SIG-M5 (cell line): ENCODE measurements around the gene SIM1.

Experiments used
- DNase-seq: peaks from one replicate; lab custom pipeline; 2025; lab: John Stamatoyannopoulos, UW

The SIM1 gene

DNA sequence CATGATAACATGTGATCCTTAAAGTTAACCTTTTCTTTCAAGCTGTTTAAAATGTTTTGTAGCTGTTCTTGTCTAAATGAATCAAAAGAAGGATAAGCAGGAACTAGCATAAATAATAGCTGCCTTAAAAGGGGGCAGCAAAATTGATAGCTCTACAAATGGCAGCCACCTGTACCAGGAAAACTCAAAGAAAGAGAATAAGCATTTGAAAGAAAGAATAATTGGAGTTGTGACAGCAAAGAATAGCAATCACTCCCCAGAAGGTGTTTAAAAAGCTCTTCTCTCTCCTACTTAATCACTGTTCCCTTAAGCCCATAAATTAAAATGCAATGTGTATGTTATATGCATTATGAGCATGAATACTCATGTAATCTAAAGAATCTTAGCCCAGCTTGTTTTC, 114.6 kb downstream of the SIM1 start:
- no peak for DNase-seq

DNA sequence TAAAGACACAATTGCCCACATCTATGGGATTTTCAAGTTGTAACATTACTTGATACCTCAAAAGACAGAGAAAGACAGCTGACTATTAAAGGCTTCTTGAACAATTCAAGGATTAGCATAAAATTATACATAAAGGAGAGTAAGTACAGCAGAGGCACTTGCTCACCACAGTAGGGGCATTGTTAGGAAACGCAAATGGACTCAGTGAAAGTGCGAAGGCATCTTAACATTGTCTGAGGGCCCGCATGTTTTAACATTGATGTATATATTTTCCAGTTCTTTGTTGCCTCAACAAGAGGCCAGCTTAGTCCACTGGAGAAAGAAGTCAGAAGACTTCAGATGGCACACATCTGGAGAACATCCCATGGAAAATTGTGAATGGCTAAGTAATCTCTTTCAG, 115.4 kb downstream of the SIM1 start:
- no peak for DNase-seq

DNA sequence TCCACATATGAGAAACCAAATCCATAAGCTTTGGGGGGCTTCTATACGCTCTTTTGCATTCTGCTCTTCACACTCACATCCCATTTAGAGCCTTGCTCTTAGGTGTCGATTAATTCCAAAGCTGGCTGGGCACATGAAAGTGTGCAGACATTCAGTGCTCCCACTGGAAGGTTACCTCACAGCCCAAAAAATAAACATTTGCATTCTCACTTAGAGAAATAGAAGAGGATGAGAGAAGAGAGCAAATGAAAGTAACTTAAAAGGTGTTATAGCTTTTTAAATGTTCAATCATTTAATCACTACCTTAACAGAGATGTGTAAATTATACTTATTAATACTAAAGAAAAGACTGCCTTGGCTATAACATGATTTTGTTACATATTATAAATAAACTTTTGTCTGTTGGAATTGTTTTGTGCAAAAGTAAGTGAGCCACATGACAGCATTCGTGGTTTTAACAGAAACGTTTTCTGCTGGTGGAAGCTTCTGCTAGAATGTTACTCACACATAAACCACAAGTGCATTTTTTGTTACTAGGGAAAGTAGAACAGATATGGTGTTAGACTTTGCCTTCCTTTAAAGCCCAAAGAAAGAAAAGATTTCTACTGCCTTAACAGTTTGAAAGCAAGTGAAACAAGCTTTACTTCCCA, 116.7 kb downstream of the SIM1 start:
- DNase-seq, result no peak

DNA sequence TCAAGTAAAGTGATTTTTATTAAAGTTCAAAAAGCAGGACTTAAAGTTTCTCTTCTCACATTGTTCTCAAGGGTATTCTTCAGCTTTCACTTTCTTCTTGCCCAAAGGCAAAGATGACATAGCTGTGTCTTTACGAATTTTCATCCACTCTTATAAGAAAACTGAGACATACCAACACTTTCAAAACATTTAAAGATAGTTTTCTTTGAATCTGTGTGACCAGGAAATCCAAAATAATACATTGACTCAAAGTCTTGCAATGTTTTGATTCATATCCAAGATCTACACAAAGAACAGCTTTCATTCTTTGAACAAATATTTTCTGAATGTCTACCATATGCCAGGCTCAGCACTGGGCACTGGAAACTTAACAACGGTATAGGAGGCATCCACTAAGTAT, 117.9 kb downstream of the SIM1 start:
- DNase-seq, result no peak

DNA sequence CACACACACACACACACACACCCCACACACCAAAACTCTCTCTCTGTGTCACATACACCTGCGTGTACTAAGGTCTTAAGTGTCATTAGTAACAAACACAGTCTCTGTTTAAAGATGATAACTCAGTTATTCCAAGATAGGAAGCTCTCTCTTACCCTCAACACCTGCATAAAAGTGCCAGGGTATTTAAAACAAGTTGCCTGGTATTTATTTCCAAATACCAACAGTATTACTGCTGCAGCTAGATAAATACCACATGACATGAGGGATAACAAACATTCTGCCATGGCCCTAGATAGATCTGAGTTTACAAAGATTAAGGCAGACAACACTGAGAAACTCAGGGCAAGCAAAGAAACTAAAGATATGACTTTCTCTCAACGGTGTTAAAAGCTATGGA, 118.5 kb downstream of the SIM1 start:
- DNase-seq, result no peak

DNA sequence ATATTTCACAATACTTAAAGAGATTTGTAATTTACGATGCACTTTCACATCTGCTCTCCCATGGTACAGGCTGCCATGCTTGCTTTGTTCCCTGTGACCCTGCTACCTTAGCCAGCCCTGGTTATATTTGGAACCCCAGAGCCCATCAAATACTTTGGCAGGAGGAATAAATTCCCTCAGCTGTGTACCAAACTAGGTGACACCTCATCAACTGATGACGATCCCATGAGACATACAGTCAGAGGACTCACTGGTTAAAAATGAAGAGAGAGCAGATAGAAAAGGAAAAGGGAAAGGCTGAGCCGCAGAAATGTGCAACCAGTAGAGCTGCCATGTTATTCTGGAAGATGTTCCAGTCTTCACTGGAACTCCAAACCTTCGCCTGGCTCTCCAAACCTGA, 120.0 kb downstream of the SIM1 start:
- no peak for DNase-seq

DNA sequence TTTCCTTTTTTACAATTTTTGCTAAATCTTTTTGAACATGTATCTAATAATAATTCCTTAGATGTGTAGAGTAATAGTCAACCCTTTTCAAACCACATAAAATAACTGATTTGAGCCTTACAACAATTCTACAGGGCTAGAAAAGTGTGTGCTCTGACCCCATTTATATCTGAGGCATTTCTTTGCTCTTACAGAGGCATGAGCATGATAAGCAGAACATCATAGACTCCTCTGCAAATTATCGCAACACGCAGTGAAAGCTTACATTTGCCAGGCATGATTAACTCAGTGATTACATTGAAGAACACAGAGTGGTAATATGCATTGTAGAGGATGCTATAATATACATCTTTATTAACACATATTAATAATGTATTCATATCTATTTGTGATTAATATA, 120.4 kb downstream of the SIM1 start:
- no peak for DNase-seq

DNA sequence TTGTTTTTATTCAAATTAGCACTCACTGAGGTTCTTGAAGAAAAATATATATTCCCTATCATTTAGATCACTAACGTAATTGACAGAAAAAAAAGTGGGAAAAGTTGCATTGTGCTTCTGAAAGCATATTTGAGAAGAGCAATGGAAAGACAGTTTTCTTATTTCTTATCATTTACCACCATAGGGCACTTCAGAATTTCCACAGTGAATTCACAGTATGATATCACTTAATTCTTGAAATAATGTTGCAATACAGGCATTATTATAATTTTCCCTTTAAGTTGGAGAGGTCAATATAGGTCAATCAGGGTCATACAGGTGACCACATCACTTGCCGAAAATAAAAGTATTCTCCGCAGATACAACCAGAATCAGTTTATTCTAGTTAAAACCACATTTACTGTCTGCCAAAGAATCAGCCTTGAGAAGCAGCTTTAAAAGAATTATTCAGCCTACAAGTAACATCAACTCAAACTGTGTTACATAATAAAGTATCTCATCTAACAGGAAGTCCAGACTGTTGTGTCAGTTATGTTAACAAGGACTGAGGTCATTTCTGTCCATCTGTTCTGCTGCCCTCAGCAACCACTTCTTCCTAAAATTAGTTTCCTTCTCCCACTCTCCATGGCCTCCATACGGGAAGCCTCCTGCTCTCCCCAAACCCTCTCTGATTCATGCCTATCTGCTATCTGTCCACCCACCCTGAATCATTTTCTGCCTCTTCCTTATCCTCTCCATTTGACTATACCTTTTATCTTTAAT, 121.2 kb downstream of the SIM1 start:
- DNase-seq, result no peak

DNA sequence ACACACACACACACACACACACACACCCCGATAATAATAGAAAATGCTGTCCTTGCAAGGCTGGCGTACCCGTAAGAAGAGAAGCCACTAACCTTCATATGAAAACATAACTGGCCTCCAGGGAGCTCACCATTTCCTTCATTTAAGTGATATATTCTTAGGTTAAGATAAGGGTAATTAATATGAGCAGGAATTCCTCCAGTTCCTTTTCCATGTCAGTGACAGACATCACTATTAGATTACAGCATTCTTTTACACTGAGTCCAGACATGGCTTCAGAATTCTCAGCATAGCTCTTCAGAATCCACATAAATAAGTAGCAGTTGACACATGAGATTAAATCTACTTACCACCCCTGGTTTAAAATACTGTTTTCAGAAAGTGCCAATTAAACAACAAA, 121.9 kb downstream of the SIM1 start:
- no peak for DNase-seq

DNA sequence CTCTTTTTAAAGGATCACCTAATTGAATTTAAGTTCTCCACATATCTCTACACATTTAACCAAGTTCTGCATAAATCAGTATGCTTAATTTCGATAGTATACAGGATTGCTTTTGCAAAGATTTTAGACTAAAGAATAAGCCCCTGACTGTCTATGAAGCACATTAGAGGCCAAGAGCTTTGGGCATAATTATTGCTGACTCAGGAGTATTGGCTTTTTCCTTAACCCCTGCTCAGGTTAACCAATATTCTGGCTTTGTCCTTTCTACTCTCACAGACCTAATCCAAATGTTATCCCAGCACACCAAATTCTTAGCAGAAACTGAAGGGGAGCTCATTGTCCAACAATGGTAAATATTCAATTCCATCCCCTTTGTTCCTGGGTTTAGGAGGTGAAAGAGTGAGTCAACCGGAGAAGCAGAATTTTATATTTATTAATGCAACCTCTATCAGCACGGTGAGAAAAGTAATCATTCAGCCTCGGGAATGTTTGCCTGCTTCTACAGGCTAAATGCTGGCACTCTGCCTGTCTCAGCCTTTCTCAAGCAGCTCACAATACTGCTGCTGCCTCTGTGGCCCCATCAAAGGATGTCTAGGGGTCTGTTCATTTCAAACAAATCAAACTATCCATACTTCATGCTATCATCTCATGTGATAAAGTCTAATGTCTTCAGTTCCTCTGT, 125.0 kb downstream of the SIM1 start:
- no peak for DNase-seq

DNA sequence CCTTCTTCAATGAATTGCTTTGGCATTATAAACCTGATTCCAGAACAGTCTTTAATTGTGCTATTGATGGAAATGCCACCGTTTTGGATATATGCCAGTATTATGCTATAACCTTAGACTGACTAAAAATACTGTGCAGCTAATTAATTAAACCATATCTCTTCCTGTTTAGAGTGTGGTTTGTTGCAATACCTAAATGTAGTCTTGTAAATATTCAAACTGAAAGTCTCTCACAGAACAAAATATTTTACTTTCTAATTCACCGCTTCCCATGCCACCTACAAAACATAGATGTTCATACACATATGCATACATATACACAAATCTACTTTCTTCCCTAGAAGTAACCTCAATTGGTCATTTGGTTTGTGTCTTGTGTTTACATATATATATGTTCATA, 126.6 kb downstream of the SIM1 start:
- DNase-seq, result no peak

DNA sequence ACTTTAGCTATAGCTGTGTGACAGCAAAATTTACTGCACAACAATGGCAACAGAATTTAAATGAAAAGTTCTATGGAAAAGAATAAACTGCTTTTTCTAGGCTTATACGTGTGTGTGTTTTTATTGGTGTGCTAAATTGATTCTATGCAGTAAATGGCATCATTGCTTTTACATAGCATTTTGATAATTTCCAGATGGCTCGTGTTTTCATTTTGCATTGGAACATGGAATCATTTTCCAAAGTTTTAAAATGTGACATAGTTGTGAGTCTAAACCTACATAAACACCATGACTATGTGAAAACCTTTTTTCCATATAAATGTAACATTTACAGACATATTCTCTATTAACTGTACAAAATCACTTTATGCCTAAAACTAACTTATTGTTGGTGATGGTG, 127.8 kb downstream of the SIM1 start:
- DNase-seq, result no peak

DNA sequence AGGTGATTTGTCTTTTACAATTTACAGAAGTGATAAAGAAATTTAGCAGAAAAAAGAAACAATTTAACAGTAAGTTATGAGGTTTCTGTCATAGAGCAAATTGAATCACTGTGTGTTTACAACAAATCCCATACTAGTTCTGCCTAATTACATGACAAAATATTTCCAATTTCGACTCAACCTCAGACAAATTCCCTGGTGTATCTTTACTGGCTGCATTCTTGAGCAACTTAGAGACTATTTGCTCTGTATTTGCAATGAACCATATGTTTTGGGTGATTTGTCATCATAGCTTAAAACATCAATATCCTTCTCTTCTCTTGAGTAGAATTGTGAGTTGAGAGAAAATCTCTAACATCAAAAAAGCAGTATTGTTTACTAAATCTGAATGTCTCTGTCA, 128.7 kb downstream of the SIM1 start:
- no peak for DNase-seq
